HG02870 (cell line): ENCODE measurements around the gene FSTL1.
"Not testable (repeated sequence)": the region's sequence is repeated elsewhere in the genome, so short reads cannot be mapped to it uniquely, and the experiment has no call there.

Experiments
- ATAC-seq: cut with Tn5 transposase; IDR thresholded peaks from one replicate; pipeline ENCODE4 v1.9.1; 2021; ENCODE audit warnings: mild to moderate bottlenecking, moderate library complexity; ENCODE audit not compliant: unreplicated experiment

The FSTL1 gene

GRCh38 chr3:120418866-120419490 is 31.8 kb downstream of the FSTL1 start:
- peak; percentile 57 for ATAC-seq

- no peak for ATAC-seq
These were observed 32.3 kb downstream of the FSTL1 start for GRCh38 chr3:120418446-120418845.

GRCh38 chr3:120417272-120417911 is 33.4 kb downstream of the FSTL1 start:
- peak; percentile 99 for ATAC-seq

GRCh38 chr3:120416868-120417267 is 33.9 kb downstream of the FSTL1 start:
- ATAC-seq, result peak; percentile 8

- ATAC-seq, result no peak
These were observed 35.0 kb downstream of the FSTL1 start for GRCh38 chr3:120415756-120416155.

GRCh38 chr3:120410541-120410940 is 40.3 kb downstream of the FSTL1 start:
- no peak for ATAC-seq

- no peak for ATAC-seq
These were observed 40.7 kb downstream of the FSTL1 start for GRCh38 chr3:120410116-120410515.

- ATAC-seq, result no peak
These were observed 43.1 kb downstream of the FSTL1 start for GRCh38 chr3:120407508-120408287.

GRCh38 chr3:120404876-120405275 is 45.9 kb downstream of the FSTL1 start:
- ATAC-seq, result no peak

- ATAC-seq, result no peak
These were observed 48.5 kb downstream of the FSTL1 start for GRCh38 chr3:120402257-120402656.

- ATAC-seq, result peak; percentile 77
These were observed 51.4 kb downstream of the FSTL1 start for GRCh38 chr3:120399372-120399771.

GRCh38 chr3:120396469-120396868 is 54.3 kb downstream of the FSTL1 start:
- ATAC-seq, result peak; percentile 46

GRCh38 chr3:120394347-120394746 is 56.4 kb downstream of the FSTL1 start:
- ATAC-seq, result no peak

- no peak for ATAC-seq
These were observed 57.0 kb downstream of the FSTL1 start for GRCh38 chr3:120393761-120394160.

GRCh38 chr3:120393243-120393642 is 57.5 kb downstream of the FSTL1 start:
- ATAC-seq, result no peak

- peak; percentile 48 for ATAC-seq
These were observed 67.8 kb downstream of the FSTL1 start for GRCh38 chr3:120382941-120383447.

GRCh38 chr3:120381503-120381902 is 69.3 kb downstream of the FSTL1 start:
- no peak for ATAC-seq

- not testable (repeated sequence) for ATAC-seq
These were observed 72.8 kb downstream of the FSTL1 start for GRCh38 chr3:120377948-120378347.

GRCh38 chr3:120370463-120370862 is 80.3 kb downstream of the FSTL1 start:
- ATAC-seq, result peak; percentile 72

- no peak for ATAC-seq
These were observed 81.7 kb downstream of the FSTL1 start for GRCh38 chr3:120369037-120369467.

GRCh38 chr3:120368172-120368571 is 82.6 kb downstream of the FSTL1 start:
- no peak for ATAC-seq

- no peak for ATAC-seq
These were observed 86.0 kb downstream of the FSTL1 start for GRCh38 chr3:120364821-120365220.
